Adrenal gland (tissue), 5 donors: ENCODE measurements around the gene GHDC.

ENCODE experiments used
- POLR2A ChIP-seq, 2 donors: fragments of 450-650 bp; IDR thresholded peaks; one replicate each; pipeline ENCODE4 v1.6.1; 2017; ENCODE audit warnings: antibody characterized with exemption in 2 of 2, mild to moderate bottlenecking in 2 of 2, moderate library complexity in 1 of 2
- TF ChIP-seq, protein P1 (sequence below), 6 experiments: fragments of 450-650 bp in 4 of 6; fragments of 200-600 bp in 2 of 6; sonication (generic) in 1 of 6; IDR thresholded peaks; 1 replicate in 5 of 6; 2 replicates in 1 of 6; pipeline versions ENCODE4 v1.5.1 to v1.8.0; 2016 to 2021; ENCODE audit warnings: antibody characterized with exemption in 6 of 6, mild to moderate bottlenecking in 2 of 6, moderate library complexity in 1 of 6
- donor health status: DM: no; HTN: no; CAD: no.

- TF ChIP-seq, protein P1, sequence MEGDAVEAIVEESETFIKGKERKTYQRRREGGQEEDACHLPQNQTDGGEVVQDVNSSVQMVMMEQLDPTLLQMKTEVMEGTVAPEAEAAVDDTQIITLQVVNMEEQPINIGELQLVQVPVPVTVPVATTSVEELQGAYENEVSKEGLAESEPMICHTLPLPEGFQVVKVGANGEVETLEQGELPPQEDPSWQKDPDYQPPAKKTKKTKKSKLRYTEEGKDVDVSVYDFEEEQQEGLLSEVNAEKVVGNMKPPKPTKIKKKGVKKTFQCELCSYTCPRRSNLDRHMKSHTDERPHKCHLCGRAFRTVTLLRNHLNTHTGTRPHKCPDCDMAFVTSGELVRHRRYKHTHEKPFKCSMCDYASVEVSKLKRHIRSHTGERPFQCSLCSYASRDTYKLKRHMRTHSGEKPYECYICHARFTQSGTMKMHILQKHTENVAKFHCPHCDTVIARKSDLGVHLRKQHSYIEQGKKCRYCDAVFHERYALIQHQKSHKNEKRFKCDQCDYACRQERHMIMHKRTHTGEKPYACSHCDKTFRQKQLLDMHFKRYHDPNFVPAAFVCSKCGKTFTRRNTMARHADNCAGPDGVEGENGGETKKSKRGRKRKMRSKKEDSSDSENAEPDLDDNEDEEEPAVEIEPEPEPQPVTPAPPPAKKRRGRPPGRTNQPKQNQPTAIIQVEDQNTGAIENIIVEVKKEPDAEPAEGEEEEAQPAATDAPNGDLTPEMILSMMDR (IDR thresholded peaks at IDR 0.05) = no peak
- no peak for TF ChIP-seq POLR2A (IDR thresholded peaks at IDR 0.05)
Observed at GRCh38 chr17:42212382-42212781, 18.1 kb upstream of the GHDC start.
